Epithelial cell of esophagus (primary cell): ENCODE results near the gene DDX31.
"Not testable (repeated sequence)": the region's sequence is repeated elsewhere in the genome, so short reads cannot be mapped to it uniquely, and the experiment has no call there.

Source experiments
- DNase-seq: peaks from one replicate; pipeline ENCODE4 v3.0.0; 2010; ENCODE audit warnings: low read depth
- H3K4me3 ChIP-seq: 2 replicates; pipeline ENCODE4 v1.5.1; 2011; ENCODE audit warnings: mild to moderate bottlenecking, low read length, control low read depth
- TF ChIP-seq, protein P1 (sequence below): IDR thresholded peaks from 2 replicates; pipeline ENCODE4 v1.5.1; 2011; ENCODE audit warnings: low read depth, mild to moderate bottlenecking, low read length, control low read depth, inconsistent platforms; ENCODE audit not compliant: insufficient read depth; ENCODE audit errors: missing control alignments

Gene DDX31

DNA sequence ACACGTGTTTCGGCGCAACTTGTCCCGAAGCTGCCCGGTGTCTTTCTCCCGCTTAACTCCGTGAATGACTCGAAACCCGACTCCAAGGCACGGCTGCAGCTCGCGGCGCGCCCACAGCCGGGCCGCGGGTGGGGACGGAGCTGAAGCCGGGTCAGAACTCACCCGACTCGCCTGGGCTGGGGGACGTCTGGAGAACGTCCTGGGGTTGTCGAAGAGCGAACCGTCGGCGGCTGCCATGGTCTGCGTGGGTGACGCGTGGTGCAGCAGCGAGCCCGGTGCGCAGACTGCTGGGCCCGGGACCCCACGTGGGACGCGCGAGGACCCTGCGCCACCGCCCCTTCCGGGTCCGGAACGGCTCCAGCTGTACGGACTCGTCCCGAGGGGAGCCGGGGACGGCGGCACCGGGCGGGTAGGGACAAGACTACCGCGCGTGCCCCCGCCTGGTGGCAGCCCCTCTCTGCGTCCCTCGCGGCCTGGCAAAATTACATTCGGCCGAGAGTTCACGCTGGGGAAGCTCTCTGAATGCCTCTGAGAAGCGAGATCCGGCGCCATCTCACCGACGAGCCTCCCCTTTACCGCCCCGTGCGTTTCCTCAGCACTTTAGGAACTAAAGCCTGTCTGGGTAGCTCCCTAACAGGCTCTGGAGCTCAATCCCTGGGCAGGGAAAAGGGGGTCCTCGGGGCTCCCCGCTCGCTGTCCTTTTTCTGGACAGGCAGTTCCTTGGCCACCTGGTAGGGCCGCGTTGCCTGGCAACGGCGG lies at the start of gene DDX31:
TSS of gene DDX31 (minus strand) at position 286 of the 759 bp plus-strand sequence. CDS start at position 237, 49 bp downstream.
- TF ChIP-seq, protein P1, sequence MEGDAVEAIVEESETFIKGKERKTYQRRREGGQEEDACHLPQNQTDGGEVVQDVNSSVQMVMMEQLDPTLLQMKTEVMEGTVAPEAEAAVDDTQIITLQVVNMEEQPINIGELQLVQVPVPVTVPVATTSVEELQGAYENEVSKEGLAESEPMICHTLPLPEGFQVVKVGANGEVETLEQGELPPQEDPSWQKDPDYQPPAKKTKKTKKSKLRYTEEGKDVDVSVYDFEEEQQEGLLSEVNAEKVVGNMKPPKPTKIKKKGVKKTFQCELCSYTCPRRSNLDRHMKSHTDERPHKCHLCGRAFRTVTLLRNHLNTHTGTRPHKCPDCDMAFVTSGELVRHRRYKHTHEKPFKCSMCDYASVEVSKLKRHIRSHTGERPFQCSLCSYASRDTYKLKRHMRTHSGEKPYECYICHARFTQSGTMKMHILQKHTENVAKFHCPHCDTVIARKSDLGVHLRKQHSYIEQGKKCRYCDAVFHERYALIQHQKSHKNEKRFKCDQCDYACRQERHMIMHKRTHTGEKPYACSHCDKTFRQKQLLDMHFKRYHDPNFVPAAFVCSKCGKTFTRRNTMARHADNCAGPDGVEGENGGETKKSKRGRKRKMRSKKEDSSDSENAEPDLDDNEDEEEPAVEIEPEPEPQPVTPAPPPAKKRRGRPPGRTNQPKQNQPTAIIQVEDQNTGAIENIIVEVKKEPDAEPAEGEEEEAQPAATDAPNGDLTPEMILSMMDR, result no peak
- peak; percentile 78 for DNase-seq
- H3K4me3 ChIP-seq, result peak within 1 kb of the TSS; percentile 92

DNA sequence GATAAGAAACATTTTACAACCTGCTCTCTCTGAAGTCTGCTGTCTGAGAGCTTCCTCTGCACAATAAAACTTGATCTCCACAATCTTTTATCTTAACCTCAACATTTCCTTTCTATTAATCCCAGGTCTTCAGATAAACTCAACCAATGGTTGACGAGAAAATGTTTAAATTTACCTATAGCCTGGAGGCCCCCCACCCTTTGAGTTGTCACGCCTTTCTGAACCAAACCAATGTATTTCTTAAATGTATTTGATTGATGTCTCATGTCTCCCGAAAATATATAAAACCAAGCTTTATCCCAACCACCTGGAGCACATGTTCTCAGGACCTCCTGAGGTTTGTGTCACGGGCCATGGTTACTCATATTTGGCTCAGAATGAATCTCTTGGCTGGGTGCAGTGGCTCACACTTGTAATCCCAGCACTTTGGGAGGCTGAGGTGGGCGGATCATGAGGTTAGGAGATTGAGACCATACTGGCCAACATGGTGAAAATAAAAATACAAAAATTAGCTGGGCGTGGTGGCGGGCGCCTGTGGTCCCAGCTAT lies 48.7 kb upstream of the DDX31 start:
- not testable (repeated sequence) for DNase-seq, H3K4me3 ChIP-seq

DNA sequence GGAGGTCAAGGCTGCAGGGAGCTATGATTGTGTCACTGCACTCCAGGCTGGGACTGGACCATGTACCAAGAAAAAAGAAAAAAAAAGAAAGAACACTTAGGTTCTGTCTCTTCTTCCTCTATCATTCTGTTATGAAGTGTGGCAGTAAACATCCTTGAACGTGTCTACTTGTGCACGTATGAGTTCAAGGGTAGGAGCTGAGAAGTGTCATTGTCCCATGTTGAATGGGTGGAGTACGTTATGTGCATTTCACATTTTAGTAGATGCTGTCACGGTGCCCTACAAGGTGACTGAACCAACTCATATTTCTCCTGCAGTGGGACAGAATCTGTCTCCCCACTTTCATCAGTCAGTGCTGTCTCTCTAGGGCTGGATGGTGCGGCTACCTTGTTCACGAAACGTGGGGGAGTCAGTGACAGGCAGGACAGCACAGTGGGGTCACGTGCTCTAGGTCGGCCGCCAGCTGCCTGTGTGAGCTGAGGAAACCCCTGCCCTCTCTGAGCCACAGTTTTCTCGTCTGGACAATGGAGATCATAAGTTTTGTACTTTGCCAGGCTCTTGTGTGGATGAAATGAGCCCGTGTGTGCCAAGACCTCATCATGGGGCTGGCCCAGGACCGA lies 47.7 kb upstream of the DDX31 start:
- no peak for DNase-seq
- TF ChIP-seq, protein P1, result no peak
- no peak overlapping the region for H3K4me3 ChIP-seq

DNA sequence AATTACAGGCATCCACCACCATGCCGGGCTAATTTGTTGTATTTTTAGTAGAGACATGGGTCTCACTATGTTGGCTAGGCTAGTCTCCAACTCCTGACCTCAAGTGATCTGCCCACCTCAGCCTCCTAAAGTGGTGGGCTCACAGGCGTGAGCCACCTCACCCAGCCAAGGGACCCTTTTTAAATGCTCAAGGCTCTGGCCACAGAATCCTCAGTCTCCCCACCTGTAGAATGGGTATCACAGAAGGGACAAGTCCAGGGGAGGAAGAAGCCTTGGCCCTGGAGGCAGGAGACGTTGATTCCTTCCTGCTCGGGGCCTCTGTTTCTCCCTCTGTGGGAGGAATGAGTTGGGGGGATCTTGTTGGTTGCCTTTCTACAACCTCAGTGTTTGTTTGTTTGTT lies 46.2 kb upstream of the DDX31 start:
- DNase-seq, result no peak
- no peak overlapping the region for H3K4me3 ChIP-seq
- TF ChIP-seq, protein P1, result no peak

DNA sequence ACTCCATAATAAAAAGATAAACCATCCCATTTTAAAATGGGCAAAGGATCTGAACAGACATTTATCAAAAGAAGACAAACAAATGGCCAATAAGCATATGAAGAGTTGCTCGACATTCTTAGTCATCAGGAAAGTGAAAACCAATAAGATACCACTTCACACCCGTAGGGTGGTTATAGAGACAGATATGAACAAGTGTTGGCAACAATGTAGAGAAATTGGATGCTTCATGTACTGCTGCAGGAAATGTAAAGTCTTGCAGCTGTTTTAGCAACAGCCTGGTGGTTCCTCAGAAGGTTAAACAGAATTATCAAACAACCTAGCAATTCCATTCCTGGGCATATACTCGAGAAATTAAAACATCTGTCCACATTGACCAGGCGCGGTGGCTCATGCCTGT lies 43.0 kb upstream of the DDX31 start:
- H3K4me3 ChIP-seq, result no peak overlapping the region
- DNase-seq, result no peak
- TF ChIP-seq, protein P1, result no peak

DNA sequence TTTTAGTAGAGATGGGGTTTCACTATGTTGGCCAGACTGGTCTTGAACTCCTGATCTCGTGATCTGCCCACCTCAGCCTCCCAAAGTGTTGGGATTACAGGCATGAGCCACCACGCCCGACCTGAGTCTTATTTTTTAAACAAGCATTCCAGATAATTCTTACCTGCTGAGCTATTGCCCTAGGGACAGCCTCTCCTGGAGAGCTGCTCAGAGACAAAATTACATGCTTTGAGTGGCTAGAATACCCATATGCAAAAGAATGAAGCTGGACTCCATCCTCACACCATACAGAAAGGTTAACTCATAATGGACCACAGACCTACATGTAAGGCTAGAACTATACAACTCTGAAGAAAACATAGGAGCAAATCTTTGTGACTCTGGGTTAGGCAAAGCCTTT lies 42.1 kb upstream of the DDX31 start:
- TF ChIP-seq, protein P1, result no peak
- DNase-seq, result no peak
- H3K4me3 ChIP-seq, result no peak overlapping the region

DNA sequence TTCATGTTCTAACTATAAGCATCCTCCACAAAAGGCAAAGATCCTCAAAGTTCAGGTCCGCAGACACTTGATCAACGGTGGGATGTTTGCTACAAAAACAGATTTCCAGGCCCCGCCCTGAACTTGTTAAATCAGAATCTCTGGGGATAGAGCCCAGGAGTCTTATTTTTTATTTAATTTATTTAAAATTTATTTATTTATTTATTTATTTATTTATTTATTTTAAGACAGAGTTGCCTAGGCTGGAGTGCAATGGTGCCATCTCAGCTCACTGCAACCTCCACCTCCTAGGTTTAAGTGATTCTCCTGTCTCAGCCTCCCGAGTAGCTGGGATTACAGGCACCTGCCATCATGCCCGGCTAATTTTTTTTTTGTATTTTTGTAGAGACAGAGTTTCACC lies 41.4 kb upstream of the DDX31 start:
- not testable (repeated sequence) for H3K4me3 ChIP-seq, DNase-seq

DNA sequence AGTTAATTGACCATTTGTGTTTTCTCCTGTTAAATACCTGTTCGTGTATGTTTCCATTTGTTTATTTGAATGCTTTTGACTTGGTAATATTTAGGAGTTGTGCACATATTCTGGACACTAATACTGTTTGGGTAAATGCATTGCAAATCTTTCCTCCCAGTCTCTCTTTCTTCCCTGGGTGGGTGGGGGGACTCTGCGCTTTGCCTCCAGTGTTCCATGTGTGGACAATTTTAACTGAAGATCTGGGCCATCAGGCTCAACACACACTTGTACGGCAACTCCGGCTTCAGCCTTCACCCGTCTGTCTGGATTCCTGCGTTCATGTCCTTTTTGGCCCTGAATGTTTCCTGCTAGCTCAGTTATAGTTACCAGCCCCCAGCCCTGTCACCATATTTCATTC lies 40.5 kb upstream of the DDX31 start:
- DNase-seq, result no peak
- TF ChIP-seq, protein P1, result no peak
- no peak overlapping the region for H3K4me3 ChIP-seq
